ENCODE measurements around the gene IQCH.
"Not testable (repeated sequence)": the region's sequence is repeated elsewhere in the genome, so short reads cannot be mapped to it uniquely, and the experiment has no call there.

IQCH gene

GRCh38 chr15:67401336-67401735 is 146.8 kb downstream of the IQCH start:
- no peak for DNase-seq

- DNase-seq, result no peak
Observed at GRCh38 chr15:67403428-67404154, 149.0 kb downstream of the IQCH start.

- no peak for DNase-seq
Observed at GRCh38 chr15:67405208-67406191, 150.9 kb downstream of the IQCH start.

- DNase-seq, result no peak
Observed at GRCh38 chr15:67406257-67406861, 151.8 kb downstream of the IQCH start.

- no peak for DNase-seq
Observed at GRCh38 chr15:67407786-67408185, 153.2 kb downstream of the IQCH start.

- no peak for DNase-seq
Observed at GRCh38 chr15:67409175-67409574, 154.6 kb downstream of the IQCH start.

GRCh38 chr15:67411486-67411885 is 156.9 kb downstream of the IQCH start:
- DNase-seq, result no peak

GRCh38 chr15:67413770-67414390 is 159.3 kb downstream of the IQCH start:
- DNase-seq, result no peak

GRCh38 chr15:67415181-67415580 is 160.6 kb downstream of the IQCH start:
- no peak for DNase-seq

GRCh38 chr15:67416891-67417290 is 162.3 kb downstream of the IQCH start:
- no peak for DNase-seq

- no peak for DNase-seq
Observed at GRCh38 chr15:67419705-67420104, 165.1 kb downstream of the IQCH start.

- no peak for DNase-seq
Observed at GRCh38 chr15:67420137-67420536, 165.6 kb downstream of the IQCH start.

GRCh38 chr15:67421105-67421504 is 166.5 kb downstream of the IQCH start:
- DNase-seq, result no peak

GRCh38 chr15:67422296-67422695 is 167.7 kb downstream of the IQCH start:
- DNase-seq, result no peak

- DNase-seq, result no peak
Observed at GRCh38 chr15:67433495-67434099, 179.0 kb downstream of the IQCH start.

- not testable (repeated sequence) for DNase-seq
Observed at GRCh38 chr15:67436351-67437250, 182.0 kb downstream of the IQCH start.

- no peak for DNase-seq
Observed at GRCh38 chr15:67444100-67444499, 189.5 kb downstream of the IQCH start.

- DNase-seq, result no peak
Observed at GRCh38 chr15:67446449-67446848, 191.9 kb downstream of the IQCH start.

GRCh38 chr15:67448372-67448771 is 193.8 kb downstream of the IQCH start:
- not testable (repeated sequence) for DNase-seq

- not testable (repeated sequence) for DNase-seq
Observed at GRCh38 chr15:67453703-67454102, 199.1 kb downstream of the IQCH start.
